Measurements from ENCODE around the gene PRKD2.
A peak's percentile ranks its signal among the peaks of the same experiment; 100 is the strongest.

The PRKD2 gene

GRCh38 chr19:46674416-46675178 is 42.3 kb downstream of the PRKD2 start:
- no peak overlapping the region for H3K27ac ChIP-seq (ENCODE audit: extremely low read depth, low read depth, low read length)
- H3K9me3 ChIP-seq (ENCODE audit: control insufficient read depth, insufficient read depth, low read depth, low read length) = no peaks in the 10 kb centered on the region
- POLR2A ChIA-PET = interaction anchor here (2.8 kb wide), 1 partner anchor 13 kb away, joined by 11 read pairs; the partner anchor contains the start of gene DACT3
- H3K4me3 ChIP-seq (ENCODE audit: low read depth, low read length) = no peak overlapping the region
- CTCF ChIA-PET = interaction anchor here (0.6 to 4.9 kb wide), 4 partner anchors 13 to 662 kb away, joined by 3 to 30 read pairs (median 6); partner anchors contain the start of gene DACT3
- peaks cover 43 to 64% of the 10 kb centered on the region in 2 experiments; a peak in 2 of 3 replicates for H3K36me3 ChIP-seq (ENCODE audit: control insufficient read depth in 2 of 2, insufficient read depth in 1 of 2, low read length in 2 of 2)
- no peaks in the 10 kb centered on the region for H3K4me1 ChIP-seq (ENCODE audit: control insufficient read depth, insufficient read depth, low read length)
- no peak for TF ChIP-seq ZNF174 (tag by site-specific recombination; IDR thresholded peaks at IDR 0.05)
- TF ChIP-seq SP2 (tag by site-specific recombination; IDR thresholded peaks at IDR 0.05) = peak; percentile 47; the same call in 1 of the 2 replicates

- Histone ChIP-seq H3K27ac (ENCODE audit: extremely low read depth, low read depth, low read length) (no peak overlapping the region), H3K36me3 (ENCODE audit: control insufficient read depth in 2 of 2, insufficient read depth in 1 of 2, low read length in 2 of 2) (peaks cover 16 to 27% of the 10 kb centered on the region in 2 experiments; a peak in 2 of 3 replicates), H3K9me3 (ENCODE audit: control insufficient read depth, insufficient read depth, low read depth, low read length) (no peaks in the 10 kb centered on the region), H3K4me3 (ENCODE audit: low read depth, low read length) (no peak overlapping the region), H3K4me1 (ENCODE audit: control insufficient read depth, insufficient read depth, low read length) (no peaks in the 10 kb centered on the region)
- ChIA-PET POLR2A (no interaction called here), CTCF (interaction anchor here (0.7 to 2.0 kb wide), 3 partner anchors 9 to 96 kb away, joined by 3 to 5 read pairs (median 4); no protein-coding TSS in a partner anchor)
- no peak for TF ChIP-seq ZNF785 (tag by site-specific recombination; IDR thresholded peaks at IDR 0.05)
- TF ChIP-seq FEZF1 (tag by site-specific recombination; IDR thresholded peaks at IDR 0.05) = peak; percentile 16; the same call in 1 of the 2 replicates
- 0 out of 2 replicates have a peak, but pooled peaks have one; percentile 37 for TF ChIP-seq PRDM1 (tag by site-specific recombination; IDR thresholded peaks at IDR 0.05)
Observed at GRCh38 chr19:46670813-46671212, 46.1 kb downstream of the PRKD2 start.

- Histone ChIP-seq H3K4me3 (ENCODE audit: low read depth, low read length) (no peak overlapping the region), H3K27ac (ENCODE audit: extremely low read depth, low read depth, low read length) (no peak overlapping the region), H3K36me3 (ENCODE audit: control insufficient read depth in 2 of 2, insufficient read depth in 1 of 2, low read length in 2 of 2) (peaks cover 0 to 9% of the 10 kb centered on the region in 2 experiments; a peak in 2 of 3 replicates), H3K4me1 (ENCODE audit: control insufficient read depth, insufficient read depth, low read length) (no peaks in the 10 kb centered on the region), H3K9me3 (ENCODE audit: control insufficient read depth, insufficient read depth, low read depth, low read length) (no peaks in the 10 kb centered on the region)
- CTCF ChIA-PET = interaction anchor here (0.6 to 1.5 kb wide), 3 partner anchors 31 to 54 kb away, joined by 4 to 6 read pairs (median 4); no protein-coding TSS in a partner anchor
- TF ChIP-seq ZNF571 (tag by site-specific recombination; IDR thresholded peaks at IDR 0.05) = no peak
- TF ChIP-seq ZNF76 (tag by site-specific recombination; IDR thresholded peaks at IDR 0.05; ENCODE audit: borderline replicate concordance, low read depth) = no peak
- TF ChIP-seq ZBTB7A (tag by site-specific recombination; IDR thresholded peaks at IDR 0.05; ENCODE audit: low read depth) = no peak
- no peak for TF ChIP-seq HIC1 (tag by site-specific recombination; IDR thresholded peaks at IDR 0.05)
- TF ChIP-seq ZNF394 (tag by site-specific recombination; IDR thresholded peaks at IDR 0.05; ENCODE audit: borderline replicate concordance) = no peak
- TF ChIP-seq WT1 (tag by site-specific recombination; IDR thresholded peaks at IDR 0.05) = no peak
- TF ChIP-seq ZNF768 (tag by site-specific recombination; IDR thresholded peaks at IDR 0.05) = no peak
- no peak for TF ChIP-seq ZNF664 (tag by site-specific recombination; IDR thresholded peaks at IDR 0.05)
- TF ChIP-seq ZFP41 (tag by site-specific recombination; IDR thresholded peaks at IDR 0.05; ENCODE audit: borderline replicate concordance) = no peak
- no peak for TF ChIP-seq ZNF175 (tag by site-specific recombination; IDR thresholded peaks at IDR 0.05)
- TF ChIP-seq ZNF274 (IDR thresholded peaks at IDR 0.05; ENCODE audit: low read length) = no peak
- no peak for TF ChIP-seq ZNF274 (tag by site-specific recombination; IDR thresholded peaks at IDR 0.05; ENCODE audit: borderline replicate concordance)
- TF ChIP-seq TRIM28 (IDR thresholded peaks at IDR 0.05; ENCODE audit: borderline replicate concordance, low read length) = no peak
- TF ChIP-seq KLF17 (tag by site-specific recombination; IDR thresholded peaks at IDR 0.05) = no peak
- TF ChIP-seq ZNF670 (tag by site-specific recombination; IDR thresholded peaks at IDR 0.05; ENCODE audit: low read depth) = no peak
- no peak for TF ChIP-seq ZNF426 (tag by site-specific recombination; IDR thresholded peaks at IDR 0.05)
- TF ChIP-seq ZFHX2 (tag by site-specific recombination; conservative IDR thresholded peaks at IDR 0.05) = no peak
- TF ChIP-seq ZNF416 (tag by site-specific recombination; IDR thresholded peaks at IDR 0.05) = no peak
- TF ChIP-seq ZNF488 (tag by site-specific recombination; IDR thresholded peaks at IDR 0.05) = no peak
- no peak for TF ChIP-seq CTCF (tag by site-specific recombination; IDR thresholded peaks at IDR 0.05)
- TF ChIP-seq ZNF830 (tag by site-specific recombination; IDR thresholded peaks at IDR 0.05; ENCODE audit: low read depth) = no peak
- POLR2A ChIA-PET = no interaction called here
Observed at GRCh38 chr19:46668662-46669061, 48.3 kb downstream of the PRKD2 start.
